Urinary bladder (tissue), 4 donors: ENCODE data around the gene CLDN8. TPM values are rescaled to one million over a fixed set of nuclear protein-coding genes. Genes with fewer than 3 reads are reported as not detected.

ENCODE experiments used
- DNase-seq: peaks from one replicate; pipeline ENCODE4 v3.0.0-alpha.2; 2015; ENCODE audit errors: extremely low spot score
- H3K27ac ChIP-seq: one replicate; pipeline ENCODE4 v1.5.1; 2013; ENCODE audit warnings: low read depth, mild to moderate bottlenecking, moderate library complexity
- H3K36me3 ChIP-seq: one replicate; pipeline ENCODE4 v1.6.1; 2013; ENCODE audit warnings: mild to moderate bottlenecking, moderate library complexity; ENCODE audit not compliant: insufficient read depth
- H3K4me1 ChIP-seq: one replicate; pipeline ENCODE4 v1.6.1; 2013; ENCODE audit warnings: mild to moderate bottlenecking, moderate library complexity; ENCODE audit not compliant: insufficient read depth
- H3K4me3 ChIP-seq: one replicate; pipeline ENCODE4 v1.5.1; 2013; ENCODE audit warnings: low read depth, low read length
- WGBS: extraction: QIAGEN DNeasy Blood & Tissue Kit; methylation state at CpG from one replicate; pipeline ENCODE4 v1.1.7; 2013; 5-methylcytosine and 5-hydroxymethylcytosine counted together
- polyA plus RNA-seq: library from polyadenylated mRNA; stranded (reverse); fragments of 200-250 nt; gene quantifications from one replicate; pipeline ENCODE4 v1.2.3, GENCODE V29; 2013
- total RNA-seq: library from RNA; depleted of rRNA; stranded (reverse); fragments of >200 nt; gene quantifications from one replicate; pipeline ENCODE4 v1.2.3, GENCODE V29; 2014
- donor health status: healthy with polysubstance abuse.
- donor health status: healthy.

The CLDN8 gene
- total and polyA plus RNA-seq, 2 donors = 0.04 to 1.6 TPM

- DNase-seq = no peak
- H3K36me3 ChIP-seq = no peaks in the 10 kb centered on the region
- H3K4me1 ChIP-seq = no peaks in the 10 kb centered on the region
- 89% methylated on average over 2 of the region's 2 CpGs for WGBS
- no peak overlapping the region for H3K27ac ChIP-seq
- no peak overlapping the region for H3K4me3 ChIP-seq
Measured at GRCh38 chr21:30186242-30186641, 29.7 kb downstream of the CLDN8 start.

GRCh38 chr21:30168086-30168485, 47.8 kb downstream of the CLDN8 start:
- 62% methylated on average over 3 of the region's 3 CpGs for WGBS
- no peak for DNase-seq
- no peaks in the 10 kb centered on the region for H3K4me1 ChIP-seq
- no peaks in the 10 kb centered on the region for H3K36me3 ChIP-seq
- H3K27ac ChIP-seq = no peak overlapping the region
- no peak overlapping the region for H3K4me3 ChIP-seq

- Histone ChIP-seq H3K36me3 (no peaks in the 10 kb centered on the region), H3K27ac (no peak within 1 kb of the TSS), H3K4me3 (no peak within 1 kb of the TSS), H3K4me1 (no peaks in the 10 kb centered on the region)
- WGBS = 69% methylated on average over 1 of the region's 1 CpG
- no peak for DNase-seq
Measured at GRCh38 chr21:30166705-30167104, 49.2 kb downstream of the CLDN8 start, which contains the start of gene CLDN17. Gene CLDN17 (minus strand): TSS chr21:30166805. CDS start chr21:30166617, 188 bp downstream.

- no peak overlapping the region for H3K27ac ChIP-seq
- H3K4me1 ChIP-seq = no peaks in the 10 kb centered on the region
- H3K36me3 ChIP-seq = no peaks in the 10 kb centered on the region
- no peak overlapping the region for H3K4me3 ChIP-seq
- 95% methylated on average over 9 of the region's 9 CpGs for WGBS
- DNase-seq = no peak
Measured at GRCh38 chr21:30166171-30166570, 49.7 kb downstream of the CLDN8 start.

- no peak for DNase-seq
- Histone ChIP-seq H3K36me3 (no peaks in the 10 kb centered on the region), H3K27ac (no peak overlapping the region), H3K4me1 (no peaks in the 10 kb centered on the region), H3K4me3 (no peak overlapping the region)
- WGBS = 83% methylated on average over 1 of the region's 1 CpG
Measured at GRCh38 chr21:30164796-30165195, 51.1 kb downstream of the CLDN8 start.

Other genes with a start within 250 kb of the CLDN8 start
- gene CLDN17, start 49.3 kb downstream of the CLDN8 start, total RNA-seq = not detected
- not detected for gene CLDN17, start 49.3 kb downstream of the CLDN8 start, polyA plus RNA-seq
- gene KRTAP24-1, start 66.9 kb upstream of the CLDN8 start, total RNA-seq = not detected
- not detected for gene KRTAP24-1, start 66.9 kb upstream of the CLDN8 start, polyA plus RNA-seq
- not detected for gene KRTAP25-1, start 73.4 kb upstream of the CLDN8 start, total RNA-seq
- not detected for gene KRTAP25-1, start 73.4 kb upstream of the CLDN8 start, polyA plus RNA-seq
- gene KRTAP26-1, start 104.2 kb upstream of the CLDN8 start, total RNA-seq = not detected
- gene KRTAP26-1, start 104.2 kb upstream of the CLDN8 start, polyA plus RNA-seq = not detected
- not detected for gene KRTAP27-1, start 121.6 kb upstream of the CLDN8 start, total RNA-seq
- gene KRTAP27-1, start 121.6 kb upstream of the CLDN8 start, polyA plus RNA-seq = not detected
- not detected for gene KRTAP23-1, start 132.5 kb upstream of the CLDN8 start, total RNA-seq
- gene KRTAP23-1, start 132.5 kb upstream of the CLDN8 start, polyA plus RNA-seq = not detected
- not detected for gene KRTAP13-2, start 156.2 kb upstream of the CLDN8 start, total RNA-seq
- not detected for gene KRTAP13-2, start 156.2 kb upstream of the CLDN8 start, polyA plus RNA-seq
- gene KRTAP13-1, start 179.9 kb upstream of the CLDN8 start, total RNA-seq = not detected
- gene KRTAP13-1, start 179.9 kb upstream of the CLDN8 start, polyA plus RNA-seq = not detected
- not detected for gene KRTAP13-3, start 209.8 kb upstream of the CLDN8 start, total RNA-seq
- not detected for gene KRTAP13-3, start 209.8 kb upstream of the CLDN8 start, polyA plus RNA-seq
- gene KRTAP13-4, start 214.1 kb upstream of the CLDN8 start, total RNA-seq = not detected
- not detected for gene KRTAP13-4, start 214.1 kb upstream of the CLDN8 start, polyA plus RNA-seq
- not detected for gene KRTAP15-1, start 224.2 kb upstream of the CLDN8 start, total RNA-seq
- not detected for gene KRTAP15-1, start 224.2 kb upstream of the CLDN8 start, polyA plus RNA-seq